ENCODE measurements around the gene WRAP53.

DNA sequence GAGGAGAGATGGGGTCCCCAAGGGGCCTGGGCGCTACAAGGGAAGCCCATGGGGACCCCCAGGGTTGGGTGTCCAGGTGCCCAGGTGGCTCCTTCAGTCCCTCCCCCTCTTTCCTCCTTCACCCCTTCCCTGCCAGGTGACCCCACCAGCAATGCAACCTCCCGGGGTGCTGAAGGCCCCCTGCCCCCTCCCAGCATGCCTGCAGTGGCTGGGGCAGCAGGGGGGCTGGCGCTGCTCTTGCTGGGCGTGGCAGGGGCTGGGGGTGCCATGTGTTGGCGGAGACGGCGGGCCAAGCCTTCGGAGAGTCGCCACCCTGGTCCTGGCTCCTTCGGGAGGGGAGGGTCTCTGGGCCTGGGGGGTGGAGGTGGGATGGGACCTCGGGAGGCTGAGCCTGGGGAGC lies 20.8 kb downstream of the WRAP53 start:
- TF ChIP-seq POLR2A (IDR thresholded peaks at IDR 0.05) (no peak), EP300 (IDR thresholded peaks at IDR 0.05) (no peak)
- TF ChIP-seq, protein P1, sequence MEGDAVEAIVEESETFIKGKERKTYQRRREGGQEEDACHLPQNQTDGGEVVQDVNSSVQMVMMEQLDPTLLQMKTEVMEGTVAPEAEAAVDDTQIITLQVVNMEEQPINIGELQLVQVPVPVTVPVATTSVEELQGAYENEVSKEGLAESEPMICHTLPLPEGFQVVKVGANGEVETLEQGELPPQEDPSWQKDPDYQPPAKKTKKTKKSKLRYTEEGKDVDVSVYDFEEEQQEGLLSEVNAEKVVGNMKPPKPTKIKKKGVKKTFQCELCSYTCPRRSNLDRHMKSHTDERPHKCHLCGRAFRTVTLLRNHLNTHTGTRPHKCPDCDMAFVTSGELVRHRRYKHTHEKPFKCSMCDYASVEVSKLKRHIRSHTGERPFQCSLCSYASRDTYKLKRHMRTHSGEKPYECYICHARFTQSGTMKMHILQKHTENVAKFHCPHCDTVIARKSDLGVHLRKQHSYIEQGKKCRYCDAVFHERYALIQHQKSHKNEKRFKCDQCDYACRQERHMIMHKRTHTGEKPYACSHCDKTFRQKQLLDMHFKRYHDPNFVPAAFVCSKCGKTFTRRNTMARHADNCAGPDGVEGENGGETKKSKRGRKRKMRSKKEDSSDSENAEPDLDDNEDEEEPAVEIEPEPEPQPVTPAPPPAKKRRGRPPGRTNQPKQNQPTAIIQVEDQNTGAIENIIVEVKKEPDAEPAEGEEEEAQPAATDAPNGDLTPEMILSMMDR (IDR thresholded peaks at IDR 0.05) = no peak
